Right atrium auricular region (tissue), 2 donors: ENCODE results near the gene KRTAP10-9. TPM values are rescaled to one million over a fixed set of nuclear protein-coding genes. Genes with fewer than 3 reads are reported as not detected.
"Not testable (repeated sequence)": the region's sequence is repeated elsewhere in the genome, so short reads cannot be mapped to it uniquely, and the experiment has no call there.

Experiments
- DNase-seq: peaks from one replicate; pipeline ENCODE4 v3.0.0-alpha.2; 2019; ENCODE audit warnings: low spot score
- H3K27ac ChIP-seq, 2 donors: fragments of 200-600 bp; sonication (generic); 1 replicate in 1 of 2; 2 replicates in 1 of 2; pipeline ENCODE4 v1.5.1; 2016 to 2019
- H3K27me3 ChIP-seq, 2 donors: fragments of 200-600 bp; sonication (generic); one replicate each; pipeline versions ENCODE4 v1.5.1 to v1.6.0; 2017 to 2019
- H3K36me3 ChIP-seq: fragments of 200-600 bp; sonication (generic); one replicate; pipeline ENCODE4 v1.5.1; 2016
- H3K4me1 ChIP-seq, 2 donors: fragments of 200-600 bp; sonication (generic); one replicate each; pipeline versions ENCODE4 v1.5.1 to v1.6.0; 2017 to 2019
- H3K4me3 ChIP-seq, 2 donors: fragments of 200-600 bp; sonication (generic); 1 replicate in 1 of 2; 2 replicates in 1 of 2; pipeline ENCODE4 v1.5.1; 2017 to 2019; ENCODE audit warnings: mild to moderate bottlenecking in 1 of 2, moderate library complexity in 1 of 2
- H3K9me3 ChIP-seq, 2 donors: fragments of 200-600 bp; sonication (generic); one replicate each; pipeline ENCODE4 v1.5.1; 2019
- total RNA-seq, 2 donors: library from RNA; depleted of rRNA; stranded (reverse); fragments of >200 nt; gene quantifications; one replicate each; pipeline ENCODE4 v1.1.0, GENCODE V29; 2016
- TF ChIP-seq, protein P1 (sequence below), 2 donors: fragments of 200-600 bp; sonication (generic); IDR thresholded peaks; one replicate each; pipeline ENCODE4 v1.5.1; 2019; ENCODE audit warnings: antibody characterized with exemption in 2 of 2

KRTAP10-9 gene
- total RNA-seq, 2 donors from 2014 or later = not detected

DNA sequence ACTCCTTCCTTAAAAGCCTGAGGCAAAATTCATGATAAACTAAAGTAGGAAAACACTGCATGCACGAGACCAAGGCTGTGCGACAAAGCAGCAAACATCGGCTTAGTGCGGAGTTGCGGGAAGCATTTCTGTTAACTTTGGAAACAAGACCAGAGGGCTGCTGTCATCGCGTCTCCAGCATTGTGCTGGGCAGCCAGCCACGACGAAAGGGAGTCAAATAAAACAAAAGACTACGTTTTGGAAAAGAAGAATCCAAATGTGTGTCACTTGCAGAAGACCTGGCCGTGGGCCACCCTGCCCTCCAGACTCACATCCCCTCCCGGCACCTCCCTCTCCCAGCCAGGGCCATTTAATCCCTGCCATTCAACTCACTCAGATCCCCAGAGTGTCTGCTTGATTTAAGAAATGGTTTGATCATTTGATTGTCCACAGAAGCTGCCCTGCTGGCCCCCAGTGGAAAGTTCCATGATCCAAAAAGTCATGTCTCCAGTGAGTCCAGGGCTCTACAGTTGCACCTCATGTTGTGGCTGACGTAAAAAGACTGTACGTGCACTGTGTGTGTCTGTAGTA is 16.9 kb downstream of the KRTAP10-9 start:
- no peaks in the 10 kb centered on the region for H3K4me1 ChIP-seq

DNA sequence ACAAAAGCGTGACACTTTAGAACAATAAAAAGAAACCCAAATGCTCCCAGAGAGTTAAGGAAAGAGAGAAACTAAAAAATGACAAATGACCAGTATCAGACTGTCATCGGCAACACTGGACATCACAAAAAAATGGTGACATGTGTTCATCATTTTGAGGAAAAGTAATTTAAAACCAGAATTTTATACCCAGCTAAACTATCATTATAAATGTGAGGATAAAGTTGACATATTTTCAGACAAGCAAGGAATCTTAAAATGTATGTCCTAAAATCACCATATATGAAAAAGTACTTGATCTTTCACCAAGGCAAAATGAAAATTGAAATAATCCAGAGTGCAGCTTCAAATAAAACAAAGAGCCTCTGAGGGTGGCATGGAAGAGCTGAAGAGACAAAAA is 18.0 kb downstream of the KRTAP10-9 start:
- H3K36me3 ChIP-seq = no peaks in the 10 kb centered on the region
- no peaks in the 10 kb centered on the region for H3K27me3 ChIP-seq
- DNase-seq = no peak
- H3K9me3 ChIP-seq = peaks cover 0 to 17% of the 10 kb centered on the region in 2 donors
- no peak overlapping the region for H3K4me3 ChIP-seq
- TF ChIP-seq, protein P1, sequence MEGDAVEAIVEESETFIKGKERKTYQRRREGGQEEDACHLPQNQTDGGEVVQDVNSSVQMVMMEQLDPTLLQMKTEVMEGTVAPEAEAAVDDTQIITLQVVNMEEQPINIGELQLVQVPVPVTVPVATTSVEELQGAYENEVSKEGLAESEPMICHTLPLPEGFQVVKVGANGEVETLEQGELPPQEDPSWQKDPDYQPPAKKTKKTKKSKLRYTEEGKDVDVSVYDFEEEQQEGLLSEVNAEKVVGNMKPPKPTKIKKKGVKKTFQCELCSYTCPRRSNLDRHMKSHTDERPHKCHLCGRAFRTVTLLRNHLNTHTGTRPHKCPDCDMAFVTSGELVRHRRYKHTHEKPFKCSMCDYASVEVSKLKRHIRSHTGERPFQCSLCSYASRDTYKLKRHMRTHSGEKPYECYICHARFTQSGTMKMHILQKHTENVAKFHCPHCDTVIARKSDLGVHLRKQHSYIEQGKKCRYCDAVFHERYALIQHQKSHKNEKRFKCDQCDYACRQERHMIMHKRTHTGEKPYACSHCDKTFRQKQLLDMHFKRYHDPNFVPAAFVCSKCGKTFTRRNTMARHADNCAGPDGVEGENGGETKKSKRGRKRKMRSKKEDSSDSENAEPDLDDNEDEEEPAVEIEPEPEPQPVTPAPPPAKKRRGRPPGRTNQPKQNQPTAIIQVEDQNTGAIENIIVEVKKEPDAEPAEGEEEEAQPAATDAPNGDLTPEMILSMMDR (IDR thresholded peaks at IDR 0.05) = no peak
- H3K4me1 ChIP-seq = no peaks in the 10 kb centered on the region
- no peak overlapping the region for H3K27ac ChIP-seq

More for the DNA sequence above, 16.9 kb downstream of the KRTAP10-9 start:
- Histone ChIP-seq H3K36me3 (no peaks in the 10 kb centered on the region), H3K4me3 (no peak overlapping the region), H3K27ac (no peak overlapping the region), H3K9me3 (peaks cover 0 to 17% of the 10 kb centered on the region in 2 donors), H3K27me3 (no peaks in the 10 kb centered on the region)
- TF ChIP-seq, protein P1 (IDR thresholded peaks at IDR 0.05) = no peak
- peak; percentile 23 for DNase-seq

DNA sequence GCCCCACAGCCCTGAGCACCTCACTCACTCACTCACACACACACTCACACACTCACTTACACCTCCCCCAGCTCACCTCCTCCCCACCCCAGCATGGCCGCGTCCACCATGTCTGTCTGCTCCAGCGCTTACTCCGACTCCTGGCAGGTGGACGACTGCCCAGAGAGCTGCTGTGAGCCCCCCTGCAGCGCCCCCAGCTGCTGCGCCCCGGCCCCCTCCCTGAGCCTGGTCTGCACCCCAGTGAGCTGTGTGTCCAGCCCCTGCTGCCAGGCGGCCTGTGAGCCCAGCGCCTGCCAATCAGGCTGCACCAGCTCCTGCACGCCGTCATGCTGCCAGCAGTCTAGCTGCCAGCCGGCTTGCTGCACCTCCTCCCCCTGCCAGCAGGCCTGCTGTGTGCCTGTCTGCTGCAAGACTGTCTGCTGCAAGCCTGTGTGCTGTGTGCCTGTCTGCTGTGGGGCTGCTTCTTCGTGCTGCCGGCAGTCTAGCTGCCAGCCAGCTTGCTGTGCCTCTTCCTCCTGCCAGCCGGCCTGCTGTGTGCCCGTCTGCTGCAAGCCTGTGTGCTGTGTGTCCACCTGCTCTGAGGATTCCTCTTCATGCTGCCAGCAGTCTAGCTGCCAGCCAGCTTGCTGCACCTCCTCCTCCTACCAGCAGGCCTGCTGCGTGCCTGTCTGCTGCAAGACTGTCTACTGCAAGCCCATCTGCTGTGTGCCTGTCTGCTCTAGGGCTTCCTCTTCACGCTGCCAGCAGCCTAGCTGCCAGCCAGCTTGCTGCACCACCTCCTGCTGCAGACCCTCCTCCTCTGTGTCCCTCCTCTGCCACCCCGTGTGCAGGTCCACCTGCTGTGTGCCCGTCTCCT is 19.7 kb downstream of the KRTAP10-9 start, which contains the start of gene KRTAP10-11:
Gene KRTAP10-11 (plus strand): TSS at position 49 of the 856 bp plus-strand sequence. CDS start 45 bp downstream, at position 94.
- not testable (repeated sequence) for H3K4me3 ChIP-seq, H3K36me3 ChIP-seq, H3K27me3 ChIP-seq, H3K4me1 ChIP-seq, H3K27ac ChIP-seq
- DNase-seq = peak; percentile 47
- peaks cover 0 to 17% of the 10 kb centered on the region in 2 donors for H3K9me3 ChIP-seq

DNA sequence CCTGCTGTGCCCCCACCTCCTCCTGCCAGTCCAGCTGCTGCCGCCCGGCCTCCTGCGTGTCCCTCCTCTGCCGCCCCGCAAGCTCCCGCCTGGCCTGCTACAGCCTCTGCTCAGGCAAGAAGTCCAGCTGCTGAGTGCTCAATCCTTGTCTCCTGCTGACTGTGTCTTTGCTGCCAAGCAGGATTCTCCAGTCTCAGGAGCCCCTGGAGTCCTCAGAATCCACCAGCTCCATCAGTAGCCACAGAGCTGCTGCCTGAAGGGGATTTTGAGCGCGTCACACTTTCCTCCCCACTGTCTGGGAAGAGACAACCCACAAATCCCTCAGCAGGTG is 20.3 kb downstream of the KRTAP10-9 start:
- Histone ChIP-seq H3K4me3 (no peak overlapping the region), H3K27ac (no peak overlapping the region), H3K36me3 (no peaks in the 10 kb centered on the region), H3K9me3 (peaks cover 0 to 17% of the 10 kb centered on the region in 2 donors), H3K27me3 (no peaks in the 10 kb centered on the region), H3K4me1 (no peaks in the 10 kb centered on the region)
- TF ChIP-seq, protein P1 (IDR thresholded peaks at IDR 0.05) = no peak
- peak; percentile 23 for DNase-seq

DNA sequence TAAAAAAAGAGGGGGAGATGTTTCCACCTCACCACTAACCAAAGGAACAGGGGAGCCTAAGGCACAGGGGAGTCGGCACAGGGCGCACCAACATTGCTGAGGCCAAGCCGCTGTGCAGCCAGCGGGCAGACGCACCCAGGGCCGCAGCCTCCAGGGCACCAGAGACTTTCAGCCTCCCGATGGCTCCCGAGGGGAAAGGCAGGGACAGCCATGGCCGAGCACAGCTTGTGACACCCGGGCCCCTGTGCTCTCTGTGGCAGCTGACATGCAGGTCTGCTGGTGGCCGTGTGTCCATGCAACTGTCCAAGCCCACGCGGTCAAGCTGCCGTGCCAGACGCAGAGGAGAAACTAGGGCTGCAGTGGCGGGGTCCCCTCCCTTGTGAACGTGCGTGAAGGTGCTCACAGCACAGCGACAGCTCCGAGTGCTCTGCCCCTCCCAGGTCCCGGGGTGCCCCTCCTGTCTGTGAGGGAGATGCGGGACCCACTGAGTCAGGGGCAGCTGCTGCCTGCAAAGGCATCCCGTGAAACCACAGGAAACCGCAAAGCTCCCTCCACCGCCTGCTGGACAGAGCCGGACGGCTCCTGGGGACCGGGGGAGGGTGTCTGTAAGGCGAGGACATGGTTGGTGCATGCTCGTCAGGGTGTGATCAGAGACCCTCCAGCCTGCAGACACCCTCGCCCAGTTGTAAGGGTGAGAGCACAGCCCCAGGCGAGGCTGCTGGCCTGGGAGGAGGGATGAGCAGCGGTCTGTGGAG is 21.8 kb downstream of the KRTAP10-9 start:
- DNase-seq = peak; percentile 23
- H3K27me3 ChIP-seq = no peaks in the 10 kb centered on the region
- TF ChIP-seq, protein P1 (IDR thresholded peaks at IDR 0.05) = no peak

More for the DNA sequence above, 21.8 kb downstream of the KRTAP10-9 start:
- no peak overlapping the region for H3K4me3 ChIP-seq
- H3K4me1 ChIP-seq = no peaks in the 10 kb centered on the region
- no peak overlapping the region for H3K27ac ChIP-seq
- H3K36me3 ChIP-seq = no peaks in the 10 kb centered on the region
- H3K9me3 ChIP-seq = peaks cover 0 to 17% of the 10 kb centered on the region in 2 donors
